HepG2 (cell line): ENCODE data around the gene NUCB1. TPM values are rescaled to one million over a fixed set of nuclear protein-coding genes. Genes with fewer than 3 reads are reported as not detected.
A peak's percentile ranks its signal among the peaks of the same experiment; 100 is the strongest.

Experiments
- ARID5B ChIP-seq: IDR thresholded peaks from 2 replicates; pipeline ENCODE4 v1.4.0; 2020; ENCODE audit warnings: mild to moderate bottlenecking, missing genetic modification reagents
- CENPT ChIP-seq: sonication (generic); formaldehyde crosslinking; IDR thresholded peaks from 2 replicates; pipeline ENCODE4 v1.8.0; 2022; ENCODE audit warnings: low read depth, mild to moderate bottlenecking, moderate library complexity, missing genetic modification reagents
- ESRRA ChIP-seq: sonication (generic); formaldehyde crosslinking; IDR thresholded peaks from 2 replicates; pipeline ENCODE4 v1.5.1; 2020; ENCODE audit warnings: mild to moderate bottlenecking, low read depth, missing genetic modification reagents
- RBM22 ChIP-seq: fragments of 200-400 bp; formaldehyde crosslinking; optimal IDR thresholded peaks from 2 replicates; pipeline ENCODE3; 2017; ENCODE audit warnings: mild to moderate bottlenecking, low read length, moderate library complexity
- TCF7 ChIP-seq: sonication (generic); IDR thresholded peaks from 2 replicates; pipeline ENCODE4 v1.6.1; 2016; ENCODE audit warnings: antibody characterized with exemption, low read depth
- XBP1 ChIP-seq: sonication (generic); formaldehyde crosslinking; IDR thresholded peaks from 2 replicates; pipeline ENCODE4 v1.5.0; 2020; ENCODE audit warnings: missing genetic modification reagents
- YEATS2 ChIP-seq: sonication (generic); formaldehyde crosslinking; IDR thresholded peaks from 2 replicates; pipeline ENCODE4 v1.4.0; 2020; ENCODE audit warnings: missing genetic modification reagents, borderline replicate concordance
- ZBTB40 ChIP-seq, 2 experiments: fragments of 450-650 bp in 1 of 2; sonication (generic) in 1 of 2; formaldehyde crosslinking in 1 of 2; IDR thresholded peaks; 2 replicates each; pipeline versions ENCODE4 v1.6.1 to v1.8.0; 2016 to 2022; ENCODE audit warnings: antibody characterized with exemption in 1 of 2, mild to moderate bottlenecking in 1 of 2, missing genetic modification reagents in 1 of 2
- ZNF180 ChIP-seq: sonication (generic); formaldehyde crosslinking; IDR thresholded peaks from 2 replicates; pipeline ENCODE4 v1.4.0; 2020; ENCODE audit warnings: low read depth, missing genetic modification reagents, borderline replicate concordance
- ZNF660 ChIP-seq: sonication (generic); formaldehyde crosslinking; IDR thresholded peaks from 2 replicates; pipeline ENCODE4 v1.5.1; 2020; ENCODE audit warnings: mild to moderate bottlenecking, low read depth, missing genetic modification reagents, borderline replicate concordance
- ZSCAN30 ChIP-seq: sonication (generic); formaldehyde crosslinking; IDR thresholded peaks from 2 replicates; pipeline ENCODE4 v1.5.0; 2020; ENCODE audit warnings: mild to moderate bottlenecking, missing genetic modification reagents
- ZXDC ChIP-seq: sonication (generic); formaldehyde crosslinking; IDR thresholded peaks from 2 replicates; pipeline ENCODE4 v1.5.0; 2020; ENCODE audit warnings: mild to moderate bottlenecking, missing genetic modification reagents
- polyA plus RNA-seq, 8 experiments: library from polyadenylated mRNA; depleted of rRNA in 3 of 8; stranded (reverse) in 7 of 8; unstranded in 1 of 8; fragments of >200 nt; fragmentation: Illumina TruSeq in 4 of 8; extraction: Trizol in 4 of 8; gene quantifications; 2 replicates each; pipeline versions ENCODE4 v1.2.1 to v1.2.3, GENCODE V29; 2011 to 2016; ENCODE audit warnings: low read depth in 4 of 8, missing spikeins in 1 of 8, mixed read lengths in 1 of 8; ENCODE audit not compliant: insufficient read depth in 1 of 8
- total RNA-seq, 5 experiments: library from RNA; depleted of rRNA; stranded (reverse); fragments of >200 nt; fragmentation: Illumina TruSeq; extraction: Trizol; gene quantifications; 2 replicates each; pipeline ENCODE4 v1.2.3, GENCODE V29; 2016; ENCODE audit warnings: low read depth in 1 of 5

NUCB1 gene
- total and polyA plus RNA-seq, 2 of the 13 experiments (the other 11 are each of a cell fraction or from before 2014, with no cell fraction given): 82.3 to 106 TPM

- TF ChIP-seq ZBTB40 (IDR thresholded peaks at IDR 0.05) (no peak), ZBTB40 (CRISPR knock-in tag; IDR thresholded peaks at IDR 0.05) (no peak), YEATS2 (CRISPR knock-in tag) (peak; percentile 10; the same call in 1 of the 2 replicates), CENPT (CRISPR knock-in tag) (no peak), ZNF180 (CRISPR knock-in tag) (no peak), RBM22 (peak; percentile 98), ZSCAN30 (CRISPR knock-in tag) (no peak), TCF7 (no peak), ESRRA (CRISPR knock-in tag) (no peak), ZNF660 (CRISPR knock-in tag) (no peak), ZXDC (CRISPR knock-in tag) (no peak), XBP1 (no peak), ARID5B (CRISPR knock-in tag) (no peak)
Measured at GRCh38 chr19:48968179-48968661, 68.1 kb downstream of the NUCB1 start (continued).
